Endothelial cell of umbilical vein (primary cell): ENCODE measurements around the gene ST13.

Experiments
- CTCF ChIP-seq, 2 donors: IDR thresholded peaks; 1 replicate in 1 of 2; 2 replicates in 1 of 2; pipeline ENCODE4 v1.5.1; 2011; ENCODE audit warnings: low read length in 2 of 2, mild to moderate bottlenecking in 2 of 2, moderate library complexity in 2 of 2, control low read depth in 1 of 2, inconsistent platforms in 1 of 2, low read depth in 1 of 2; ENCODE audit not compliant: insufficient read depth in 1 of 2; ENCODE audit errors: extremely low read depth in 1 of 2
- EZH2 ChIP-seq: IDR thresholded peaks from 2 replicates; pipeline ENCODE4 v1.6.1; 2012; ENCODE audit warnings: borderline replicate concordance, low read depth, mild to moderate bottlenecking, moderate library complexity, low read length, inconsistent platforms; ENCODE audit not compliant: severe bottlenecking
- JUN ChIP-seq: IDR thresholded peaks from 2 replicates; pipeline ENCODE4 v1.6.1; 2011; ENCODE audit warnings: borderline replicate concordance, low read depth; ENCODE audit not compliant: insufficient read length, insufficient read depth
- POLR2A ChIP-seq: IDR thresholded peaks from 2 replicates; pipeline ENCODE4 v1.6.1; 2012; ENCODE audit warnings: low read depth, mild to moderate bottlenecking, control low read depth, low read length
- POLR2AphosphoS5 ChIP-seq: IDR thresholded peaks from 2 replicates; pipeline ENCODE4 v1.6.1; 2012; ENCODE audit warnings: low read depth, mild to moderate bottlenecking, control low read depth, low read length, moderate library complexity; ENCODE audit not compliant: insufficient read depth

GRCh38 chr22:40819599-40820140, 36.8 kb downstream of the ST13 start:
- TF ChIP-seq CTCF (IDR thresholded peaks at IDR 0.05; ENCODE audit: extremely low read depth in 1 of 2, insufficient read depth in 1 of 2, low read depth in 1 of 2, low read length in 2 of 2) (no peak), EZH2 (no peak), POLR2A (no peak), POLR2AphosphoS5 (no peak), JUN (no peak)
